Measurements from ENCODE around the gene ZC3H12A. TPM values are rescaled to one million over a fixed set of nuclear protein-coding genes. Genes with fewer than 3 reads are reported as not detected.

ZC3H12A gene
- total RNA-seq, 4 donors from 2014 or later: 7.3 to 14.4 (median 10.6) TPM

Small RNA genes lying within 50 kb of the gene (small RNA-seq; reads per million reads assigned to genes)
- 0 reads per million in 4 donors for gene MIR5581

Other genes starting within 250 kb of the ZC3H12A start
- gene MEAF6, start 40.2 kb downstream of the ZC3H12A start, total RNA-seq: 100 to 1,000 TPM in 2 of 4 donors, 10 to 100 TPM in 2; 89.7 to 129 (median 100) TPM
- gene SNIP1, start 79.7 kb downstream of the ZC3H12A start, total RNA-seq: 10 to 100 TPM; 10.3 to 17.8 (median 14.1) TPM
- 10 to 100 TPM; 10.2 to 15.7 (median 12.6) TPM for gene DNALI1, start 82.4 kb downstream of the ZC3H12A start, total RNA-seq
- gene GNL2, start 121.4 kb downstream of the ZC3H12A start, total RNA-seq: 10 to 100 TPM; 26.7 to 43.2 (median 29.7) TPM
- gene RSPO1, start 160.3 kb downstream of the ZC3H12A start, total RNA-seq: 1 to 10 TPM in 3 of 4 donors, under 1 TPM in 1; 0.47 to 4.0 (median 2.5) TPM
- gene CDCA8, start 217.9 kb downstream of the ZC3H12A start, total RNA-seq: 1 to 10 TPM in 1 of 4 donors, under 1 TPM in 3; 0.13 to 1.1 (median 0.67) TPM

All from gastroesophageal sphincter (tissue), 4 donors.